Gastroesophageal sphincter (tissue), 4 donors: Measurements from ENCODE around the gene PI4KA. TPM values are rescaled to one million over a fixed set of nuclear protein-coding genes. Genes with fewer than 3 reads are reported as not detected.
"Not testable (repeated sequence)": the region's sequence is repeated elsewhere in the genome, so short reads cannot be mapped to it uniquely, and the experiment has no call there.

ENCODE experiments used
- ATAC-seq: fragments of 150-250 bp; one replicate; pipeline ENCODE4 v1.9.1; 2016; ENCODE audit warnings: mild to moderate bottlenecking, moderate library complexity
- H3K27ac ChIP-seq, 4 donors: fragments of 200-600 bp; sonication (generic) in 3 of 4; 1 replicate in 3 of 4; 2 replicates in 1 of 4; pipeline ENCODE4 v1.5.1; 2016 to 2019
- H3K27me3 ChIP-seq: fragments of 200-600 bp; sonication (generic); one replicate; pipeline ENCODE4 v1.5.1; 2019
- H3K36me3 ChIP-seq, 2 donors: fragments of 200-600 bp; sonication (generic); one replicate each; pipeline ENCODE4 v1.5.1; 2019; ENCODE audit warnings: control low read depth in 1 of 2
- H3K4me1 ChIP-seq, 3 donors: fragments of 200-600 bp; sonication (generic); 1 replicate in 2 of 3; 2 replicates in 1 of 3; pipeline ENCODE4 v1.5.1; 2016 to 2019; ENCODE audit warnings: control low read depth in 2 of 3
- H3K4me3 ChIP-seq, 2 donors: fragments of 200-600 bp; sonication (generic); one replicate each; pipeline ENCODE4 v1.5.1; 2019; ENCODE audit warnings: mild to moderate bottlenecking in 1 of 2, moderate library complexity in 1 of 2
- H3K9me3 ChIP-seq, 3 donors: fragments of 200-600 bp; sonication (generic); one replicate each; pipeline ENCODE4 v1.5.1; 2017 to 2019; ENCODE audit warnings: control low read depth in 2 of 3
- CTCF ChIP-seq, 4 experiments: fragments of 200-600 bp in 2 of 4; fragments of 450-650 bp in 2 of 4; sonication (generic) in 1 of 4; IDR thresholded peaks; one replicate each; pipeline ENCODE4 v1.5.1; 2017 to 2019; ENCODE audit warnings: antibody characterized with exemption in 4 of 4, mild to moderate bottlenecking in 2 of 4, moderate library complexity in 2 of 4
- EP300 ChIP-seq: sonication (generic); formaldehyde crosslinking; IDR thresholded peaks from one replicate; pipeline ENCODE4 v1.6.1; 2017; ENCODE audit warnings: antibody characterized with exemption, mild to moderate bottlenecking
- POLR2A ChIP-seq, 2 donors: fragments of 450-650 bp; IDR thresholded peaks; one replicate each; pipeline ENCODE4 v1.6.1; 2017; ENCODE audit warnings: antibody characterized with exemption in 2 of 2, mild to moderate bottlenecking in 2 of 2, moderate library complexity in 1 of 2
- POLR2AphosphoS5 ChIP-seq: sonication (generic); formaldehyde crosslinking; IDR thresholded peaks from one replicate; pipeline ENCODE4 v1.6.1; 2017; ENCODE audit warnings: antibody characterized with exemption
- WGBS, 2 donors: methylation state at CpG; one replicate each; pipeline ENCODE4 v1.1.5; 2018; ENCODE audit warnings: low coverage in 1 of 2; 5-methylcytosine and 5-hydroxymethylcytosine counted together
- total RNA-seq, 4 donors: library from RNA; depleted of rRNA; stranded (reverse); fragments of >200 nt; gene quantifications; one replicate each; pipeline ENCODE4 v1.1.0, GENCODE V29; 2016

The PI4KA gene
- total RNA-seq, 4 donors from 2014 or later: 45.7 to 113 (median 87.5) TPM

GRCh38 chr22:20834206-20834605 is 24.4 kb downstream of the PI4KA start:
- no peak overlapping the region for H3K4me3 ChIP-seq

GRCh38 chr22:20833225-20833665 is 25.4 kb downstream of the PI4KA start:
- no peak overlapping the region for H3K27ac ChIP-seq
- TF ChIP-seq POLR2A (IDR thresholded peaks at IDR 0.05) (no peak), EP300 (no peak), CTCF (IDR thresholded peaks at IDR 0.05) (no peak), POLR2AphosphoS5 (no peak)
- H3K9me3 ChIP-seq: no peaks in the 10 kb centered on the region
- peaks cover 4 to 66% of the 10 kb centered on the region in 2 donors for H3K36me3 ChIP-seq
- ATAC-seq: no peak
- peaks cover 0 to 8% (median 0%) of the 10 kb centered on the region in 3 donors for H3K4me1 ChIP-seq
- H3K4me3 ChIP-seq: no peak overlapping the region
- no peaks in the 10 kb centered on the region for H3K27me3 ChIP-seq
- WGBS, 2 donors: 100% methylated on average over 3 to 5 of the region's 6 CpGs

More at GRCh38 chr22:20834206-20834605, 24.4 kb downstream of the PI4KA start:
- TF ChIP-seq EP300 (no peak), CTCF (IDR thresholded peaks at IDR 0.05) (no peak), POLR2AphosphoS5 (no peak), POLR2A (IDR thresholded peaks at IDR 0.05) (no peak)
- no peaks in the 10 kb centered on the region for H3K27me3 ChIP-seq
- 55 to 58% methylated on average over 3 of the region's 3 CpGs for whole genome bisulfite sequencing, 2 donors
- no peak for ATAC-seq
- H3K36me3 ChIP-seq: peaks cover 4 to 56% of the 10 kb centered on the region in 2 donors
- no peaks in the 10 kb centered on the region for H3K9me3 ChIP-seq
- H3K27ac ChIP-seq: no peak overlapping the region
- peaks cover 0 to 8% (median 0%) of the 10 kb centered on the region in 3 donors for H3K4me1 ChIP-seq

- H3K9me3 ChIP-seq: no peaks in the 10 kb centered on the region
- WGBS, 2 donors: 93% methylated on average over 3 of the region's 3 CpGs
- H3K4me3 ChIP-seq: no peak overlapping the region
- H3K4me1 ChIP-seq: no peaks in the 10 kb centered on the region
- no peak overlapping the region for H3K27ac ChIP-seq
- ATAC-seq: no peak
- no peaks in the 10 kb centered on the region for H3K27me3 ChIP-seq
- H3K36me3 ChIP-seq: peaks cover 4 to 96% of the 10 kb centered on the region in 2 donors
- TF ChIP-seq EP300 (no peak), POLR2A (IDR thresholded peaks at IDR 0.05) (no peak), POLR2AphosphoS5 (no peak), CTCF (IDR thresholded peaks at IDR 0.05) (no peak)
Measured at GRCh38 chr22:20829491-20830134, 29.0 kb downstream of the PI4KA start.

- H3K36me3 ChIP-seq: peaks cover 0 to 96% of the 10 kb centered on the region in 2 donors
- ATAC-seq: not testable (repeated sequence)
- 91 to 97% methylated on average over 5 of the region's 5 CpGs for WGBS, 2 donors
Measured at GRCh38 chr22:20826373-20827152, 32.0 kb downstream of the PI4KA start.

GRCh38 chr22:20825624-20826023 is 33.0 kb downstream of the PI4KA start:
- no peak for ATAC-seq

More at GRCh38 chr22:20826373-20827152, 32.0 kb downstream of the PI4KA start:
- H3K4me3 ChIP-seq, H3K27me3 ChIP-seq, H3K4me1 ChIP-seq, H3K9me3 ChIP-seq, H3K27ac ChIP-seq: not testable (repeated sequence)

GRCh38 chr22:20825216-20825615 is 33.4 kb downstream of the PI4KA start:
- not testable (repeated sequence) for H3K4me3 ChIP-seq, H3K4me1 ChIP-seq, ATAC-seq, H3K27me3 ChIP-seq, H3K27ac ChIP-seq, H3K9me3 ChIP-seq
- 90 to 100% methylated on average over 2 to 4 of the region's 4 CpGs for WGBS, 2 donors
- peaks cover 0 to 96% of the 10 kb centered on the region in 2 donors for H3K36me3 ChIP-seq

More at GRCh38 chr22:20825624-20826023, 33.0 kb downstream of the PI4KA start:
- TF ChIP-seq CTCF (IDR thresholded peaks at IDR 0.05) (no peak), POLR2A (IDR thresholded peaks at IDR 0.05) (no peak), POLR2AphosphoS5 (no peak), EP300 (no peak)
- Histone ChIP-seq H3K27me3 (no peaks in the 10 kb centered on the region), H3K4me1 (no peaks in the 10 kb centered on the region), H3K4me3 (no peak overlapping the region), H3K27ac (no peak overlapping the region), H3K9me3 (no peaks in the 10 kb centered on the region), H3K36me3 (peaks cover 0 to 96% of the 10 kb centered on the region in 2 donors)
- WGBS, 2 donors: 89 to 92% methylated on average over 6 of the region's 6 CpGs
